CD4-positive, alpha-beta T cell treated with Interleukin-17A for 4 hours (primary cell): ENCODE data around the gene PTHLH.

ENCODE experiments used
- DNase-seq: peaks from one replicate; pipeline ENCODE4 v3.0.0-alpha.2; 2020; ENCODE audit warnings: mixed read lengths

PTHLH gene

DNA sequence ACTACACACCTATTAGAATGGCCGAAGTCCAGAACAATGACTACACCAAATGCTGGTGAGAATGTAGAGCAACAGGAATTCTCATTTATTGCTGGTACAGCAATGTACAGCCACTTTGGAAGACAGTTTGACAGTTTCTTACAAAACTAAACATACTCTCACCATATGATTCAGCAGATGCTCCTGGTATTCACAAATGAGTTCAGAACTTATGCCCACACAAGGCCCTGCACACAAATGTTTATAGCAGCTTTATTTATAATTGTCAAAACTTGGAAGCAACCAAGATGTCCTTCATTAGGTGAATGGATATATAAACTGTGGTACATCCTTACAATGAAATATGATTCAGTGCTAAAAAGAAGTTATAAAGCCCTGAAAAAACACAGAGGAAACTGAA lies 38.3 kb downstream of the PTHLH start:
- no peak for DNase-seq

DNA sequence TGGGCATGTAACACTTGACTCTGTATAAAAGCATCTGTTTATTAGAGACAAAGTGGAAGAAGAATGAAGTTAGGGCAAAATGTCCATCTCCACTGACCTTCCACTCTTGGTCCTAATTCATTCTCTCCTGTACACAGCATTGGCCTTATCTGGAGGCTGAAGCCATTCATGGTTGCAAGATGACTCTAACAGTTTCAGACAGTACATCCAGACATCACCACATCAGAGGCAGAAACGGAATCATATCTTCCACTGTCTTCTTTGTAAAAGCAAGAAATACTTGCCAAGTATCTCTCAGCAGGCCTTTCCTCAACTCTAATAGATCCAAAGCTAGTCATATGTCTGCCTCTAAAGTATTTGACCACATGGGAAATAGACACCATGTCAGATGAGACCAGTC lies 41.1 kb downstream of the PTHLH start:
- DNase-seq, result no peak

DNA sequence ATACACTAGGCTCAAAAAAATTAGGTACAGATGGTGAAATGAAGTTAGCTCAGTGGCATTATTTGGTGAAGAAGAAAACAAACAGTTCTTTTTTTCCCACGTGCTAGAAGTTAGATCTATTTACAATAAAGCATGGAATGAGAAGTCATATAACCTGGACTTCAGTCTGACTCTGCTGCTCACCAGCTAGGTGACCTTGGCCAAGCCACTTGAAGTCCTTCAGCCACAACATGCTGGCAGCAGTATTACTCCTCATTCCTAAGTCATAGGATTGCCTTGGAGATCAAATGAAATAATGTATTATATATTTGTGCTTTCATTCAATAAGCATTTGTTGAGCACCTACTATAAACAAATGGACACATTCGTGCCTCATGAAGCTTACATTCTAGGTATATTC lies 45.2 kb downstream of the PTHLH start:
- no peak for DNase-seq

DNA sequence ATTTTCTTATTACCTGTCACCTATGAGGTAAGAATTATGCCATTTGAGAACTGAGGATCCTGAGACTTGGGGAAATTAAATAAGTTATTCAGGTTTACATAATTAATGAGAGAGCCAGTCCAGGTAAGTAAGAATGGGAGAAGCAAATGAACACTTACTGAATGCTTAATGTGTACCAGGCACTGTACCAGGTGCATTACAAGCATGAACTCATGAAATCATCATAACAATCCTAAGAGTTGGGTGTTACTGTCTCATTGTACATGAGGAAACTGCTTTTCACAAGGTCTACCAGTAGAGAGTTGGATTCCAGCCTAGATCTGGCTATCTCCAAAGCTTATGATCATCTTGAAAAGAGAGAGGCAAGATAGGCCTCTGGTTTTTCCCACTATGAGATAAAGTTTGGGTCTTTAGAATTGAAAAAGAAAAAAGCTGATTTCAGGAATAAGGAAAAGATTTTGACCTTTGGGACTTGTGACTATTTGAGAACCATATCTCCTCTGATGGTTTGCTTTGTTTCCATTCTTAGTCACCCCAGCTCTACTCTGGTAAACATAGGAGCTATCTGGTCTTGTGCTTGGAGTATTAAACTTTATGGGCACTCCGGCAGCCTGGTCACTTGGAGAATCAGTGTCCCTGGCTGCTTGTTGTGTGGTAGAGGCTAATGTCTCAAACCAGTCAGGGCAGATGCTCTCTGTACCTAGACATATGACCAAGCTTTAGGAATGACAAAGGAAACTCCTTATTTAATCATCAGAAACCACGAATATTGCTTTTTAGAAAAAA lies 48.0 kb downstream of the PTHLH start:
- DNase-seq, result no peak

DNA sequence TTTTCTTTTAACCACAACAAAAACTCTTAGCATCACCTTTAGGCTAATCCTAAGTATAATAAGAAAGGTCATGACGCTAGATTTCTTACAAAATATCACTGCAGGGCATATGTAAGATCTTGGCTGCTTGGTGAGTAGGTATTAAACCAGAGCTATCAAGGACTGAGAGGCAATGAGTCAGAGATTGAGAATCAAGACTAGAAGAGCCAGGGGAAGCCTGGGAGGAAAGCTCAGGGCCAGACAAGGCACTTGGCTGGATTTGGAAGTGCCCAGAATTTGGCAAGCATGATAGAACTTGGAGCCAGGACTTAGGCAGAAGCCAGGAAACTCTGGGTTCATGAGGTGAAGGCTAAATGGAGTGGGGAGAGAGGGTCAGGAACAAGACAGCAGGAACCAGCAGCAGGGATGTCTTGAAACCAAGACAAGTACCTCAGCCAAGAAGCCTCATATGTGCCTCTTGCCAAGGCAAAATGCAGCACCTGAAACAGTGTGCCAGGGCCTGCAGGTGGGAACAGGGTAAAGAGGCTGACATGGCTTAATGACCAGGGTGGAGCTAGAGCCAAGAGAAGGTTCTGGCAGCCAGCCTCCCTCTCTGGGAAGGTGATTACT lies 49.9 kb downstream of the PTHLH start:
- no peak for DNase-seq

DNA sequence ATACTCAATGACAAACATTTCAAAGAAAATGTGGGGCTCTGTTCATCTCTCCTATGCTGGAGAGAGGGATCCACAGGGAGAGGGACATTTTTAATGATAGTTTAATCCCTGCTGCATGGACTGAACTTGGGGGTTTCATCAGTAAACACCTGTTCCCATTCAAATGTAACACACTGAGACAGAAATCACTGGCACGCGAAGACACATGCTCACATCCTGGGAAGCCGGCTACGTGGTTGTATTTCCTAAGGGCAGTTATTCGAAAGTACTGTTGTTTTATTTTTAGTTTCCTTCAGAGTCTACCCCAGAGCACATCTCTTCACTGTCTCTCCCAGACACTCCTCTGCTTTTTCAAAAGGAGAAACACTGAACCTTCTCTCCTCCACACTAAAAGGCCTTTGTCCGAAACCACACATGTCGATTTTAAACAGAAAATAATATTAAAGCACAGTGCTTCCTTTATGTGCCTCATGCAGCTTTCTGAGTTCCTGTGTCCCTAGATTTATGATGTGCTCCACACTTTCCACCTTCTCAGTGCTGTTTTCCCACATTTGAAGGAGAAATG lies 52.8 kb downstream of the PTHLH start:
- no peak for DNase-seq

DNA sequence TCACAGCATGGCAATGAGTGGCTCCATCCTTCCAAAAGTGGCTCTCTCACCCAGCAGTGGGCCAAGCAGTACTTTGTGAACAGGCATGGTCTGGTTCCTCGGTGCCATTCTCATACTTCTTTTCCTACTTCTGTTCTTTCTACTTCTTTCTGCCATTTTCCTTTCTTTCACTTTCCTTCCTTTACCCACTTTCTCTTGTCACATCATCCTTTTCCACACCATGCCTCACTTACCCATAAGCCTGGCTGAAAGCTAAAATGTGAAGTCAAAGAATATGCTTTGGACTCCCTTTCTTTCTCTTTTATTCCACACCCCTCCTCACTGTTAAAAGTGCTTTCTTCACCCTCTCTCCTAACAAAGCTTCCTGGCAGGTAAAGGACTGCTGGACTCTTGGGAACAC lies 57.0 kb downstream of the PTHLH start:
- DNase-seq, result no peak

DNA sequence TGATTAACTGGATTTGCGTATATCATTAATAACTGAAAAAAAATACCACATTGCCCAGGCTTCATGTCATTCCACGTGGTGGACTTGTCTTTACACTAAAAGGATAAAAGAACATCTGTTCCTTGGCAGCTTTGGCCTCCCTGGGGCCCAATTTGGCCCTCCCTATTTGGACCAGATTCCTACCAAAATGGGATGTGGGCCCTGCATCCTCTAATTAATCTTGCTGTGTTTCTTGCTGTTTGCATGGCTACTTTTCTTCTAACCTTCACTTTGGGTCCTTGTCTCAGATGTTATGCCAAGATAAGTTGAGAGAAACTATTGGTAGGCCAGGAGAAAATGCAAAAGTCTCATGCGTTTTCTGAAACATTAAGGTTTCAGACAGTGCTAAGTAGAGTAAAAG lies 57.5 kb downstream of the PTHLH start:
- DNase-seq, result no peak

DNA sequence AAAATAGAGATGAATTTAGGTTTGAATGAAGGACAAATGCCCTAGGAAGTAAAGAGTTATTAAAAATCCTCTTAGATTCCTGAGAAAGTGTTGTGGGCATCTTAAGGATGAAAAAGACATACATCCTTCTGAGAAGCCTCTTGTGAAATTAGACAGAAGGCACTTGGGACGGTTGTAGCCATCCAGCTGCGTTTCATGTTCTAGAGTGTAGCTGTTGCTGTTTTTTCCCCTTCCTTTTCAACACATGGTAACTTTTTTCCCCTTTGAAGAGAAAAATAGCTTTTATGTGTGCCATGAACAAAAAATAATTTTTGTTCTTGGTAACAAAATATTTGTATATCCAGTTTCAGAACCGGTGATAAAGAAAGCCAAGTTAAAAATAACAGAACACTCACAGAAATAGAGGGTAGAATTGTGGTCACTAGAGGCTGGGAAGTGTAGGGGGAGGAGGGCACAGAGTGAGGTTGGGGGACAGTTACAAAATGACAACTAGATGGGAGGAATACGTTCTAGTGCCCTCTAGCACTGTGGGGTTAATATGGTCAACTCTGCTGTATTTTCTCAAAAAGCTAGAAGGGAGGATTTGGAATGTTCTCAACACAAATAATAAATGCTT lies 58.4 kb downstream of the PTHLH start:
- no peak for DNase-seq

DNA sequence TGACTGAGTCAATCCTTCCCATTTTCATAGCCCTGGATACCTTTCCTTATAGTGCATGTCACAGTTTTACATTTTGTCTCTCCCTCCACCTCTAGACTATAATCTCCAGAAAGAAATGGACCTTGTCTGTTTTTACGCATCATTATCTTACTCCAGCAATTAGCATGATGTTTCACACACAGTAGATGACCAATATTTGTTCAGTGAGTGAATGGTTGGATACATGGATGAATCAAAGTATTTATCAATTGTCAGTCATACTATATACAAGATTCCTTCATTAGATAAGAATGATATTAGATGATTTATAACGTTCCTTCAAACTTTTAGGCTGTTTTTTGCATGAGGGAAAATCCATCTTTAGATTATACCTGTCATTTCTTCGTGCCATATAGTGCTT lies 61.1 kb downstream of the PTHLH start:
- no peak for DNase-seq
